HEK293 (cell line): Measurements from ENCODE around the gene N4BP2L2.

ENCODE experiments used
- CTCF ChIA-PET: fragments of 350-600 bp; formaldehyde crosslinking; extraction: SDS; loops from one replicate; lab custom pipeline; 2021; ENCODE audit warnings: antibody characterized with exemption; lab: Yijun Ruan, JAX
- POLR2A ChIA-PET: fragments of 300-600 bp; formaldehyde crosslinking; extraction: SDS; loops from one replicate; lab custom pipeline; 2020; ENCODE audit warnings: antibody characterized with exemption, inconsistent platforms; lab: Yijun Ruan, JAX
- H3K27ac ChIP-seq: fragments of 200-500 bp; sonication (Bioruptor generic); 2 replicates; pipeline ENCODE4 v1.5.1; 2014; ENCODE audit warnings: low read depth, low read length, control low read depth, inconsistent platforms; ENCODE audit errors: extremely low read depth
- H3K36me3 ChIP-seq, 2 experiments: fragments of 200-500 bp in 1 of 2; sonication (Bioruptor generic) in 1 of 2; 1 replicate in 1 of 2; 2 replicates in 1 of 2; pipeline ENCODE4 v1.5.1; 2014 to 2017; ENCODE audit warnings: inconsistent platforms in 2 of 2, low read length in 2 of 2; ENCODE audit not compliant: control insufficient read depth in 2 of 2, insufficient read depth in 1 of 2
- H3K4me1 ChIP-seq: fragments of 200-500 bp; sonication (Bioruptor generic); 2 replicates; pipeline ENCODE4 v1.5.1; 2014; ENCODE audit warnings: mild to moderate bottlenecking, low read length, inconsistent platforms; ENCODE audit not compliant: control insufficient read depth, insufficient read depth
- H3K4me3 ChIP-seq: 2 replicates; pipeline ENCODE4 v1.5.1; 2011; ENCODE audit warnings: low read depth, mild to moderate bottlenecking, control low read depth, low read length, moderate library complexity
- H3K9me3 ChIP-seq: fragments of 200-500 bp; sonication (Bioruptor generic); 2 replicates; pipeline ENCODE4 v1.5.1; 2014; ENCODE audit warnings: low read depth, low read length, inconsistent platforms; ENCODE audit not compliant: control insufficient read depth, insufficient read depth
- GLI2 ChIP-seq: fragments of 450-650 bp; formaldehyde crosslinking; IDR thresholded peaks from 2 replicates; pipeline ENCODE4; 2017; ENCODE audit warnings: missing biosample characterization, missing genetic modification characterization, low read depth, borderline replicate concordance
- GLIS2 ChIP-seq: fragments of 450-650 bp; formaldehyde crosslinking; IDR thresholded peaks from 2 replicates; pipeline ENCODE4 v1.5.1; 2016; ENCODE audit warnings: missing biosample characterization, missing genetic modification characterization
- KLF1 ChIP-seq: fragments of 450-650 bp; formaldehyde crosslinking; IDR thresholded peaks from 2 replicates; pipeline ENCODE4 v1.5.1; 2016; ENCODE audit warnings: missing biosample characterization, missing genetic modification characterization
- KLF10 ChIP-seq: fragments of 450-650 bp; IDR thresholded peaks from 2 replicates; pipeline ENCODE4 v1.5.1; 2018; ENCODE audit warnings: missing biosample characterization, mild to moderate bottlenecking, missing genetic modification characterization
- KLF8 ChIP-seq: fragments of 450-650 bp; formaldehyde crosslinking; IDR thresholded peaks from 2 replicates; pipeline ENCODE4 v1.5.1; 2016; ENCODE audit warnings: missing biosample characterization, missing genetic modification characterization
- OVOL3 ChIP-seq: fragments of 450-650 bp; formaldehyde crosslinking; IDR thresholded peaks from 2 replicates; pipeline ENCODE4 v1.5.1; 2016; ENCODE audit warnings: missing biosample characterization, missing genetic modification characterization
- SETDB1 ChIP-seq: IDR thresholded peaks from one replicate; pipeline ENCODE4 v1.6.1; 2017; ENCODE audit warnings: mild to moderate bottlenecking, low read length, moderate library complexity, mixed read lengths; ENCODE audit not compliant: insufficient read length
- SP3 ChIP-seq: fragments of 450-650 bp; formaldehyde crosslinking; IDR thresholded peaks from 2 replicates; pipeline ENCODE4 v1.5.1; 2016; ENCODE audit warnings: missing biosample characterization, missing genetic modification characterization
- ZBTB20 ChIP-seq: fragments of 450-650 bp; formaldehyde crosslinking; IDR thresholded peaks from 2 replicates; pipeline ENCODE4 v1.5.1; 2016; ENCODE audit warnings: missing biosample characterization, missing genetic modification characterization
- ZBTB44 ChIP-seq: fragments of 450-650 bp; IDR thresholded peaks from 2 replicates; pipeline ENCODE4 v1.5.1; 2018; ENCODE audit warnings: missing biosample characterization, mild to moderate bottlenecking, missing genetic modification characterization
- ZNF114 ChIP-seq: fragments of 450-650 bp; formaldehyde crosslinking; IDR thresholded peaks from 2 replicates; pipeline ENCODE4 v1.5.0; 2017; ENCODE audit warnings: missing biosample characterization, missing genetic modification characterization
- ZNF121 ChIP-seq: fragments of 450-650 bp; formaldehyde crosslinking; IDR thresholded peaks from 2 replicates; pipeline ENCODE4 v1.5.1; 2016; ENCODE audit warnings: missing biosample characterization, missing genetic modification characterization
- ZNF211 ChIP-seq: fragments of 450-650 bp; formaldehyde crosslinking; IDR thresholded peaks from 2 replicates; pipeline ENCODE4 v1.5.1; 2016; ENCODE audit warnings: low read depth, missing biosample characterization, missing genetic modification characterization
- ZNF266 ChIP-seq: fragments of 450-650 bp; formaldehyde crosslinking; IDR thresholded peaks from 2 replicates; pipeline ENCODE4 v1.5.1; 2016; ENCODE audit warnings: missing biosample characterization, missing genetic modification characterization, low read depth
- ZNF433 ChIP-seq: fragments of 450-650 bp; formaldehyde crosslinking; IDR thresholded peaks from 2 replicates; pipeline ENCODE4 v1.5.1; 2016; ENCODE audit warnings: missing biosample characterization, missing genetic modification characterization, low read depth
- ZNF514 ChIP-seq: fragments of 450-650 bp; formaldehyde crosslinking; IDR thresholded peaks from 2 replicates; pipeline ENCODE4 v1.5.1; 2016; ENCODE audit warnings: missing biosample characterization, missing genetic modification characterization
- ZNF544 ChIP-seq: fragments of 450-650 bp; formaldehyde crosslinking; IDR thresholded peaks from 2 replicates; pipeline ENCODE4 v1.5.0; 2017; ENCODE audit warnings: missing biosample characterization, missing genetic modification characterization
- ZNF548 ChIP-seq: fragments of 450-650 bp; formaldehyde crosslinking; IDR thresholded peaks from 2 replicates; pipeline ENCODE4 v1.5.1; 2016; ENCODE audit warnings: missing biosample characterization, missing genetic modification characterization
- ZNF600 ChIP-seq: fragments of 450-650 bp; formaldehyde crosslinking; IDR thresholded peaks from 2 replicates; pipeline ENCODE4 v1.5.1; 2016; ENCODE audit warnings: missing biosample characterization, missing genetic modification characterization
- ZNF747 ChIP-seq: fragments of 450-650 bp; formaldehyde crosslinking; IDR thresholded peaks from 2 replicates; pipeline ENCODE4 v1.5.1; 2016; ENCODE audit warnings: missing biosample characterization, missing genetic modification characterization
- ZNF768 ChIP-seq: fragments of 450-650 bp; formaldehyde crosslinking; IDR thresholded peaks from 2 replicates; pipeline ENCODE4 v1.5.1; 2018; ENCODE audit warnings: missing biosample characterization, mild to moderate bottlenecking, missing genetic modification characterization
- ZNF785 ChIP-seq: fragments of 450-650 bp; formaldehyde crosslinking; IDR thresholded peaks from 2 replicates; pipeline ENCODE4 v1.5.1; 2016; ENCODE audit warnings: missing biosample characterization, missing genetic modification characterization
- ZSCAN23 ChIP-seq: fragments of 450-650 bp; formaldehyde crosslinking; IDR thresholded peaks from 2 replicates; pipeline ENCODE4 v1.5.1; 2016; ENCODE audit warnings: missing biosample characterization, missing genetic modification characterization

The N4BP2L2 gene

GRCh38 chr13:32446773-32447465 is 91.7 kb downstream of the N4BP2L2 start:
- CTCF ChIA-PET: no interaction called here
- Histone ChIP-seq H3K27ac (no peak overlapping the region), H3K4me1 (no peaks in the 10 kb centered on the region)
- TF ChIP-seq ZNF768: no peak
- no peak for TF ChIP-seq OVOL3
- TF ChIP-seq KLF1 (tag by site-specific recombination): no peak
- TF ChIP-seq ZBTB44: no peak
- no peak for TF ChIP-seq ZNF544
- no peak for TF ChIP-seq ZNF548 (tag by site-specific recombination)
- TF ChIP-seq ZBTB20: no peak
- no peak for TF ChIP-seq ZNF433 (tag by site-specific recombination)
- TF ChIP-seq ZNF600 (tag by site-specific recombination): no peak
- TF ChIP-seq, all 188 proteins: peak for 0
- peaks cover 0 to 9% of the 10 kb centered on the region in 2 experiments; a peak in 2 of 3 replicates for H3K36me3 ChIP-seq
- H3K4me3 ChIP-seq: no peak overlapping the region
- POLR2A ChIA-PET: no interaction called here
- H3K9me3 ChIP-seq: no peaks in the 10 kb centered on the region

GRCh38 chr13:32446220-32446619 is 92.4 kb downstream of the N4BP2L2 start:
- H3K36me3 ChIP-seq: peaks cover 0 to 9% of the 10 kb centered on the region in 2 experiments; a peak in 2 of 3 replicates
- no peak for TF ChIP-seq ZNF747 (tag by site-specific recombination)
- TF ChIP-seq KLF10: no peak
- TF ChIP-seq SETDB1: no peak
- TF ChIP-seq ZNF211: no peak
- TF ChIP-seq KLF8 (tag by site-specific recombination): no peak
- H3K9me3 ChIP-seq: no peaks in the 10 kb centered on the region
- ChIA-PET POLR2A (no interaction called here), CTCF (no interaction called here)
- H3K4me3 ChIP-seq: no peak overlapping the region
- no peak overlapping the region for H3K27ac ChIP-seq
- no peaks in the 10 kb centered on the region for H3K4me1 ChIP-seq

DNA sequence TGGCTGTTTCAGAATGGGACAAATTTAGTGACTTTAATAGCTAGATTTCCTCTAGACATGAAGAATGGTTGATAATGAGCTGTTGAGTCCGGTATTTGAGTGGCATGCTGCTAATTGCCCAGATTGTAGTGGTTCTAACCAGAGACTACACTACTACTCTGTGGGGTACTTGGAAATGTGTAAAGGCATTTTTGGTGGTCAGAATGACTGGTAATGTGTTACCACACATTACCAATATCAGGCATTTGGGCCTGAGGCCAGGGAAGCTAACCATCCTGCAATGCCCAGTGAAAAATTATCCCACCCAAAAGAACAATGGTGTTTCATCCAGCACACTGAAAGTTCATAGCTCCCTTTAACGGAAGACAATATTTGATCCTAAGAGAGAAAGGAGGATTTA is 93.1 kb downstream of the N4BP2L2 start:
- TF ChIP-seq SP3 (tag by site-specific recombination) (no peak), ZSCAN23 (no peak), GLI2 (tag by site-specific recombination) (no peak), ZNF266 (no peak), GLIS2 (tag by site-specific recombination) (no peak), ZNF114 (tag by site-specific recombination) (no peak), ZNF514 (tag by site-specific recombination) (no peak), ZNF785 (no peak), ZNF121 (tag by site-specific recombination) (no peak)
- no peaks in the 10 kb centered on the region for H3K9me3 ChIP-seq
- ChIA-PET POLR2A (no interaction called here), CTCF (no interaction called here)
- peaks cover 0 to 9% of the 10 kb centered on the region in 2 experiments; a peak in 1 of 3 replicates for H3K36me3 ChIP-seq
- no peak overlapping the region for H3K4me3 ChIP-seq
- H3K27ac ChIP-seq: no peak overlapping the region
- no peaks in the 10 kb centered on the region for H3K4me1 ChIP-seq
